Measurements from ENCODE around the gene KPNA2.

GRCh38 chr17:68080411-68081150 lies 45.0 kb downstream of the KPNA2 start:
- TF ChIP-seq POLR2A (IDR thresholded peaks at IDR 0.05; ENCODE audit: low read depth, low read length) (no peak), POLR2AphosphoS5 (IDR thresholded peaks at IDR 0.05; ENCODE audit: low read depth, low read length) (no peak)
